A549 (cell line): ENCODE results near the gene ECE1. TPM values are rescaled to one million over a fixed set of nuclear protein-coding genes. Genes with fewer than 3 reads are reported as not detected.

Experiments
- ATAC-seq, 2 experiments: fragments of 200-7000 bp in 1 of 2; fragments of >200 bp in 1 of 2; cut with Nextera tagmentation in 1 of 2; cut with Tn5 transposase in 1 of 2; 3 replicates each; pipeline versions ENCODE4 v1.8.0 to v1.9.1; 2018 to 2020; ENCODE audit warnings: mild to moderate bottlenecking in 1 of 2, moderate library complexity in 1 of 2
- CTCF ChIA-PET: fragments of 300-600 bp; sonication (Branson Sonifier 250); formaldehyde crosslinking; extraction: SDS; loops from one replicate; lab custom pipeline; 2021; ENCODE audit warnings: antibody characterized with exemption, inconsistent platforms; lab: Yijun Ruan, JAX
- POLR2A ChIA-PET: fragments of 350-600 bp; formaldehyde crosslinking; extraction: SDS; loops from one replicate; lab custom pipeline; 2021; ENCODE audit warnings: antibody characterized with exemption, inconsistent platforms; lab: Yijun Ruan, JAX
- DNase-seq, 2 experiments: peaks; one replicate each; pipeline versions ENCODE4 v3.0.0 to v3.0.0-alpha.2; 2011 to 2016; ENCODE audit warnings: low read depth in 1 of 2, low spot score in 1 of 2
- FAIRE-seq: peaks from 2 replicates; lab custom pipeline; 2011; peaks lifted over from hg19 to GRCh38; lab: Jason Lieb, UNC
- H3K27ac ChIP-seq, 2 experiments: fragments of >200 bp; sonication (Bioruptor Twin); formaldehyde crosslinking; 3 replicates each; pipeline ENCODE4 v1.5.1; 2016 to 2017
- H3K4me1 ChIP-seq: fragments of >200 bp; sonication (Bioruptor Twin); formaldehyde crosslinking; 3 replicates; pipeline ENCODE4 v1.6.1; 2016
- H3K4me2 ChIP-seq: fragments of >200 bp; sonication (Bioruptor Twin); formaldehyde crosslinking; 3 replicates; pipeline ENCODE4 v1.6.1; 2016
- H3K4me3 ChIP-seq: fragments of >200 bp; sonication (Bioruptor Twin); formaldehyde crosslinking; 3 replicates; pipeline ENCODE4 v1.5.1; 2016
- H3K9me3 ChIP-seq: fragments of >200 bp; sonication (Bioruptor Twin); formaldehyde crosslinking; 3 replicates; pipeline ENCODE4 v1.6.1; 2016
- CHD2 ChIP-seq: fragments of 150-350 bp; IDR thresholded peaks from 2 replicates; pipeline ENCODE4 v1.6.1; 2014; ENCODE audit warnings: low read length; ENCODE audit not compliant: partially characterized antibody
- CHD4 ChIP-seq: fragments of 200-600 bp; sonication (generic); IDR thresholded peaks from 2 replicates; pipeline ENCODE4 v1.6.1; 2016; ENCODE audit warnings: antibody characterized with exemption, mild to moderate bottlenecking, borderline replicate concordance
- CTCF ChIP-seq: fragments of >200 bp; sonication (Bioruptor Twin); formaldehyde crosslinking; IDR thresholded peaks from 3 replicates; pipeline ENCODE4 v1.5.1; 2016
- EHF ChIP-seq: fragments of 250-450 bp; sonication (Bioruptor Pico); IDR thresholded peaks from 2 replicates; pipeline ENCODE4 v1.5.0; 2020; ENCODE audit warnings: mild to moderate bottlenecking
- EHMT2 ChIP-seq: fragments of 200-600 bp; sonication (generic); IDR thresholded peaks from 2 replicates; pipeline ENCODE4 v1.6.1; 2016; ENCODE audit warnings: antibody characterized with exemption, low read depth, mild to moderate bottlenecking, moderate library complexity
- ELK1 ChIP-seq: fragments of 150-350 bp; IDR thresholded peaks from 2 replicates; pipeline ENCODE4 v1.6.1; 2014; ENCODE audit warnings: low read depth, mild to moderate bottlenecking, low read length
- EP300 ChIP-seq, 2 experiments: fragments of >200 bp; sonication (Bioruptor Twin); formaldehyde crosslinking; IDR thresholded peaks; 2 replicates in 1 of 2; 3 replicates in 1 of 2; pipeline ENCODE4 v1.6.1; 2016 to 2017
- FOXS1 ChIP-seq: fragments of 250-450 bp; sonication (Bioruptor Pico); IDR thresholded peaks from 2 replicates; pipeline ENCODE4 v1.5.0; 2020; ENCODE audit warnings: mild to moderate bottlenecking, moderate library complexity
- GATA3 ChIP-seq: IDR thresholded peaks from 2 replicates; pipeline ENCODE4 v1.6.1; 2012; ENCODE audit warnings: borderline replicate concordance
- HOXB5 ChIP-seq: fragments of 250-450 bp; sonication (Bioruptor Pico); IDR thresholded peaks from 2 replicates; pipeline ENCODE4 v1.5.0; 2020; ENCODE audit warnings: mild to moderate bottlenecking, moderate library complexity
- JUNB ChIP-seq: fragments of >200 bp; sonication (Bioruptor Twin); formaldehyde crosslinking; IDR thresholded peaks from 2 replicates; pipeline ENCODE4 v1.6.1; 2016
- MAX ChIP-seq: IDR thresholded peaks from 2 replicates; pipeline ENCODE4 v1.6.1; 2012
- MYC ChIP-seq: IDR thresholded peaks from 2 replicates; pipeline ENCODE4 v1.6.1; 2012; ENCODE audit warnings: mild to moderate bottlenecking, inconsistent platforms, low read length, improper control_type of control experiment, borderline replicate concordance
- NFE2L2 ChIP-seq: fragments of 150-350 bp; conservative IDR thresholded peaks from 2 replicates; pipeline ENCODE4 v1.6.1; 2014; ENCODE audit warnings: low read length
- NPAS2 ChIP-seq: fragments of 250-450 bp; sonication (Bioruptor Pico); IDR thresholded peaks from 2 replicates; pipeline ENCODE4 v1.8.0; 2022; ENCODE audit warnings: mild to moderate bottlenecking, moderate library complexity, borderline replicate concordance
- NR3C1 ChIP-seq: fragments of >200 bp; sonication (Bioruptor Twin); formaldehyde crosslinking; IDR thresholded peaks from 3 replicates; pipeline ENCODE4 v1.6.1; 2017
- RAD21 ChIP-seq, 2 experiments: fragments of >200 bp in 1 of 2; sonication (Bioruptor Twin) in 1 of 2; formaldehyde crosslinking in 1 of 2; IDR thresholded peaks in 1 of 2; conservative IDR thresholded peaks in 1 of 2; 2 replicates in 1 of 2; 3 replicates in 1 of 2; pipeline ENCODE4 v1.6.1; 2012 to 2018; ENCODE audit warnings: inconsistent platforms in 1 of 2
- RARB ChIP-seq: fragments of 250-450 bp; sonication (Bioruptor Pico); IDR thresholded peaks from 2 replicates; pipeline ENCODE4 v1.8.0; 2021; ENCODE audit warnings: mild to moderate bottlenecking, moderate library complexity
- TFCP2L1 ChIP-seq: fragments of 250-450 bp; sonication (Bioruptor Pico); IDR thresholded peaks from 2 replicates; pipeline ENCODE4 v1.5.0; 2021; ENCODE audit warnings: mild to moderate bottlenecking
- ZC3H11A ChIP-seq: fragments of 450-650 bp; IDR thresholded peaks from 2 replicates; pipeline ENCODE4 v1.6.1; 2014; ENCODE audit warnings: antibody characterized with exemption, mild to moderate bottlenecking
- WGBS: methylation state at CpG from one replicate; pipeline ENCODE4 v1.1.6; 2017; ENCODE audit errors: missing lambda C conversion rate; 5-methylcytosine and 5-hydroxymethylcytosine counted together
- polyA plus RNA-seq, 4 experiments: library from polyadenylated mRNA; depleted of rRNA in 3 of 4; stranded (reverse); fragments of >200 nt; fragmentation: RNase III in 1 of 4; extraction: RNeasy Plus Mini Kit Qiagen cat#74134 plus additional on column Dnase treatment in 1 of 4; gene quantifications; 2 replicates in 3 of 4; 3 replicates in 1 of 4; pipeline ENCODE4 v1.2.3, GENCODE V29; 2011 to 2017
- TF ChIP-seq, protein P1 (sequence below): fragments of 250-450 bp; sonication (Bioruptor Pico); IDR thresholded peaks from 2 replicates; pipeline ENCODE4 v1.5.0; 2021; ENCODE audit warnings: mild to moderate bottlenecking, moderate library complexity, borderline replicate concordance
- TF ChIP-seq, protein P2 (sequence below): IDR thresholded peaks from 2 replicates; pipeline ENCODE4 v1.6.1; 2012; ENCODE audit warnings: low read depth, borderline replicate concordance

Gene ECE1
- polyA plus RNA-seq, 2 of the 4 experiments (the other 2 are of a cell fraction), result 45.7 to 86.4 TPM

- Histone ChIP-seq H3K27ac (peak overlapping the region; percentile 28 to 32; a peak in 5 of 6 replicates), H3K4me1 (peaks cover 50% of the 10 kb centered on the region), H3K9me3 (no peaks in the 10 kb centered on the region), H3K4me2 (0 out of 3 replicates have a peak overlapping the region, but pooled peaks have one; percentile 2)
- ATAC-seq (no peak), DNase-seq (no peak), FAIRE-seq (no peak)
- WGBS, result 83% methylated on average over 3 of the region's 3 CpGs
- POLR2A ChIA-PET, result interaction anchor here (0.9 kb wide), 1 partner anchor 31 kb away, joined by 3 read pairs; no protein-coding TSS in a partner anchor
- TF ChIP-seq CHD4 (no peak), EP300 (IDR thresholded peaks at IDR 0.05) (no peak), NFE2L2 (no peak), RARB (CRISPR knock-in tag) (no peak), CTCF (no peak), GATA3 (no peak), RAD21 (conservative IDR thresholded peaks at IDR 0.05 in 1 of 2, IDR thresholded peaks at IDR 0.05 in 1 of 2) (no peak), ZC3H11A (no peak)
- TF ChIP-seq, protein P1, sequence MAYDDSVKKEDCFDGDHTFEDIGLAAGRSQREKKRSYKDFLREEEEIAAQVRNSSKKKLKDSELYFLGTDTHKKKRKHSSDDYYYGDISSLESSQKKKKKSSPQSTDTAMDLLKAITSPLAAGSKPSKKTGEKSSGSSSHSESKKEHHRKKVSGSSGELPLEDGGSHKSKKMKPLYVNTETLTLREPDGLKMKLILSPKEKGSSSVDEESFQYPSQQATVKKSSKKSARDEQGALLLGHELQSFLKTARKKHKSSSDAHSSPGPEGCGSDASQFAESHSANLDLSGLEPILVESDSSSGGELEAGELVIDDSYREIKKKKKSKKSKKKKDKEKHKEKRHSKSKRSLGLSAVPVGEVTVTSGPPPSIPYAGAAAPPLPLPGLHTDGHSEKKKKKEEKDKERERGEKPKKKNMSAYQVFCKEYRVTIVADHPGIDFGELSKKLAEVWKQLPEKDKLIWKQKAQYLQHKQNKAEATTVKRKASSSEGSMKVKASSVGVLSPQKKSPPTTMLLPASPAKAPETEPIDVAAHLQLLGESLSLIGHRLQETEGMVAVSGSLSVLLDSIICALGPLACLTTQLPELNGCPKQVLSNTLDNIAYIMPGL, result no peak
- TF ChIP-seq, all 56 proteins: peak for 0
- CTCF ChIA-PET, result interaction anchor here (0.9 to 3.2 kb wide), 7 partner anchors 12 to 37 kb away, joined by 3 to 13 read pairs (median 4); no protein-coding TSS in a partner anchor
- H3K4me3 ChIP-seq, result no peak overlapping the region
These were observed 2.3 kb upstream of the ECE1 start for GRCh38 chr1:21292503-21292983.

GRCh38 chr1:21291964-21292363 is 1.7 kb upstream of the ECE1 start:
- CTCF ChIA-PET, result interaction anchor here (0.9 to 3.2 kb wide), 5 partner anchors 12 to 37 kb away, joined by 3 to 13 read pairs (median 7); no protein-coding TSS in a partner anchor

DNA sequence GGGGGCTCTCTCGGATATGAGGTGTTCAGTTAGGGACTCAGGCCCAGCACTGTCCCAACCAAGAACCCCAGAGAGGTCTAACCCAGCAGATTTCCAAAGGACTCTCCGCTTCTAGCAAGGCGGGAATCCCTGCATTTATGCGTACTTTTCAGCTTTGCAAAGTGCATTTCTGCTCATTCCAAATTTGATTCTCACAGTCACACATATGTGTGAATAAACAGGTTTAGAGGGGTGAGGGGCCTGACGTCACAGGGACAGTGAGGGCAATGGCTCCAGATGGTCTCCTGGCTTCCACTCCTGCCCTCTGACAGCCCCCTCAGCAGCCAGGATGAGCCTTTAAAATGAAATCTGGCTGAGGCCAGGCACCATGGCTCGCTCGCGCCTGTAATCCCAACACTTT is 921 bp upstream of the ECE1 start:
- Histone ChIP-seq H3K9me3 (no peaks in the 10 kb centered on the region), H3K4me3 (peak overlapping the region; percentile 63; the same call in 2 of the 3 replicates), H3K4me1 (peaks cover 50% of the 10 kb centered on the region), H3K4me2 (peak overlapping the region; percentile 93), H3K27ac (peak overlapping the region; percentile 97 to 99)
- TF ChIP-seq NR3C1, result no peak
- TF ChIP-seq EP300 (IDR thresholded peaks at IDR 0.05), result no peak
- TF ChIP-seq, protein P1, result no peak
- TF ChIP-seq FOXS1, result no peak
- no peak for TF ChIP-seq EHF (CRISPR knock-in tag)
- no peak for TF ChIP-seq HOXB5 (CRISPR knock-in tag)
- TF ChIP-seq EHMT2, result no peak
- TF ChIP-seq, protein P2, sequence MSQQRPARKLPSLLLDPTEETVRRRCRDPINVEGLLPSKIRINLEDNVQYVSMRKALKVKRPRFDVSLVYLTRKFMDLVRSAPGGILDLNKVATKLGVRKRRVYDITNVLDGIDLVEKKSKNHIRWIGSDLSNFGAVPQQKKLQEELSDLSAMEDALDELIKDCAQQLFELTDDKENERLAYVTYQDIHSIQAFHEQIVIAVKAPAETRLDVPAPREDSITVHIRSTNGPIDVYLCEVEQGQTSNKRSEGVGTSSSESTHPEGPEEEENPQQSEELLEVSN, result no peak
- TF ChIP-seq JUNB, result no peak
- no peak for TF ChIP-seq ELK1
- no peak for TF ChIP-seq CHD2
- TF ChIP-seq MAX, result no peak
- WGBS, result 94% methylated on average over 4 of the region's 8 CpGs
- FAIRE-seq (no peak), ATAC-seq (no peak), DNase-seq (no peak)
- ChIA-PET CTCF (interaction anchor here (0.8 to 3.2 kb wide), 4 partner anchors 11 to 77 kb away, joined by 4 to 13 read pairs (median 6); no protein-coding TSS in a partner anchor), POLR2A (no interaction called here)

More at GRCh38 chr1:21291964-21292363, 1.7 kb upstream of the ECE1 start:
- Histone ChIP-seq H3K4me2 (no peak overlapping the region), H3K27ac (peak overlapping the region in 1 of 2 experiments; percentile 32; a peak in 2 of 6 replicates), H3K4me3 (no peak overlapping the region), H3K9me3 (no peaks in the 10 kb centered on the region), H3K4me1 (peaks cover 50% of the 10 kb centered on the region)
- ATAC-seq, result no peak
- DNase-seq, result no peak
- no peak for FAIRE-seq
- TF ChIP-seq MYC, result no peak
- no peak for TF ChIP-seq NPAS2 (CRISPR knock-in tag)
- no peak for TF ChIP-seq TFCP2L1 (CRISPR knock-in tag)
- WGBS, result 94% methylated on average over 7 of the region's 7 CpGs
- POLR2A ChIA-PET, result no interaction called here
